ENCODE results near the gene OSBPL10.

OSBPL10 gene

GRCh38 chr3:31804251-31805051 lies 176.6 kb downstream of the OSBPL10 start:
- H3K9me3 Mint-ChIP-seq = no peaks in the 10 kb centered on the region
- peaks cover 27% of the 10 kb centered on the region for H3K4me1 Mint-ChIP-seq
- H3K27me3 Mint-ChIP-seq (ENCODE audit: low read depth, poor library complexity) = no peaks in the 10 kb centered on the region
- H3K4me3 Mint-ChIP-seq = no peak overlapping the region
- H3K27ac Mint-ChIP-seq = no peak overlapping the region
- H3K36me3 Mint-ChIP-seq (ENCODE audit: low read depth) = no peaks in the 10 kb centered on the region
- TF ChIP-seq CTCF (IDR thresholded peaks at IDR 0.05) = no peak
- no peak for DNase-seq

GRCh38 chr3:31802981-31803740 lies 177.9 kb downstream of the OSBPL10 start:
- H3K27ac Mint-ChIP-seq = no peak overlapping the region
- no peaks in the 10 kb centered on the region for H3K9me3 Mint-ChIP-seq
- no peak overlapping the region for H3K4me3 Mint-ChIP-seq
- H3K4me1 Mint-ChIP-seq = peaks cover 27% of the 10 kb centered on the region
- DNase-seq = no peak
- H3K36me3 Mint-ChIP-seq (ENCODE audit: low read depth) = no peaks in the 10 kb centered on the region
- no peak for TF ChIP-seq CTCF (IDR thresholded peaks at IDR 0.05)
- no peaks in the 10 kb centered on the region for H3K27me3 Mint-ChIP-seq (ENCODE audit: low read depth, poor library complexity)

GRCh38 chr3:31800436-31800835 lies 180.6 kb downstream of the OSBPL10 start:
- Mint-ChIP-seq H3K9me3 (peaks cover 6% of the 10 kb centered on the region), H3K4me1 (peaks cover 27% of the 10 kb centered on the region), H3K4me3 (no peak overlapping the region), H3K36me3 (ENCODE audit: low read depth) (peaks cover 5% of the 10 kb centered on the region), H3K27me3 (ENCODE audit: low read depth, poor library complexity) (no peaks in the 10 kb centered on the region), H3K27ac (no peak overlapping the region)
- no peak for DNase-seq
- no peak for TF ChIP-seq CTCF (IDR thresholded peaks at IDR 0.05)

GRCh38 chr3:31798840-31799239 lies 182.2 kb downstream of the OSBPL10 start:
- no peak for TF ChIP-seq CTCF (IDR thresholded peaks at IDR 0.05)
- Mint-ChIP-seq H3K4me3 (no peak overlapping the region), H3K4me1 (peaks cover 29% of the 10 kb centered on the region), H3K27me3 (ENCODE audit: low read depth, poor library complexity) (peaks cover 2% of the 10 kb centered on the region), H3K9me3 (peaks cover 12% of the 10 kb centered on the region), H3K27ac (no peak overlapping the region), H3K36me3 (ENCODE audit: low read depth) (peaks cover 14% of the 10 kb centered on the region)
- no peak for DNase-seq

GRCh38 chr3:31793821-31794220 lies 187.2 kb downstream of the OSBPL10 start:
- H3K4me3 Mint-ChIP-seq = no peak overlapping the region
- H3K27me3 Mint-ChIP-seq (ENCODE audit: low read depth, poor library complexity) = peaks cover 2% of the 10 kb centered on the region
- peaks cover 12% of the 10 kb centered on the region for H3K9me3 Mint-ChIP-seq
- peaks cover 40% of the 10 kb centered on the region for H3K4me1 Mint-ChIP-seq
- peaks cover 14% of the 10 kb centered on the region for H3K36me3 Mint-ChIP-seq (ENCODE audit: low read depth)
- H3K27ac Mint-ChIP-seq = no peak overlapping the region
- no peak for TF ChIP-seq CTCF (IDR thresholded peaks at IDR 0.05)
- no peak for DNase-seq

Measured in nephron progenitor cell (in vitro differentiated cells).